ENCODE results near the gene INVS. TPM values are rescaled to one million over a fixed set of nuclear protein-coding genes. Genes with fewer than 3 reads are reported as not detected.

Gene INVS
- total and polyA plus RNA-seq, 3 donors from 2014 or later = 13.3 to 37.1 (median 31.7) TPM

- Histone ChIP-seq H3K27ac (no peak overlapping the region), H3K4me3 (no peak overlapping the region), H3K4me1 (no peaks in the 10 kb centered on the region), H3K36me3 (ENCODE audit: low read depth, missing control alignments) (no peaks in the 10 kb centered on the region), H3K9me3 (no peaks in the 10 kb centered on the region), H3K27me3 (no peaks in the 10 kb centered on the region)
- no peak for TF ChIP-seq CTCF (IDR thresholded peaks at IDR 0.05)
- WGBS, 2 donors = 85 to 88% methylated on average over 2 of the region's 2 CpGs
- intact Hi-C loops (cut with DNase I; ENCODE audit: low total_unique reads) = no loop called here
- no peak for DNase-seq
Observed at GRCh38 chr9:100281066-100281465, 182.0 kb downstream of the INVS start.

DNA sequence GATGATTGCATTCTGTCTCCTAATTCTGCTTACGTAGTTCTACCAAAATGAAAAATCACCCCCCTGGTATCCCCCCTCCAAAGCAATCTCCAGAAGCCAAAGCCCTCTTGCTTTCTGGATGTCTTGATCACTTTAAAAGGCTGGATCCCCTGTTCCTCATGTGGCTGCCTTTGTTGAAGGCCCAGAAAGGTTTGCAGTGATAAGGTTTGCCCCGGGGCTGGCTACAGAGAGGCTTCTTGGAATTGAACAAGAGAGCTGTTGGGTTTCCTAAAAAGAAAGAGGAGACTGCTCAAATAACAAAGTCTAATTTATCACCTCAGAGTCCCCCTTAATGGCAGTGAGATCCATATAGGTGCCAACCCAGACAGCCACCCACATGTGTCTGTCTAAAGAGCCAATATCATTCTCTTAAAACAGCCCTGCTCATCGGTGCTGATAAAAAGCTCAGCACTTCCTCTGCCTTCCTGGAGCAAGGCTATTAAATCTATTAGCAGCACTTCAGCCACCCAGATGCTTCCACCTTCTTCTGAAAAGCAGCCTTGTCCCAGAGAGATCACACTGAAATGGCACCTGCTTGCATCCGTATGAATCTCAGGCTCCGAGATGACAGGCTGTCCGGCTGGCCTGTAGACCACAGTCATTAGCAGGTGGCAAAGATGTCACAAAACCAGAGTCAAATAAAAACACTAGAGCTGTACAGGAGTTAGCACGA lies 182.8 kb downstream of the INVS start:
- DNase-seq = no peak
- Histone ChIP-seq H3K9me3 (no peaks in the 10 kb centered on the region), H3K36me3 (ENCODE audit: low read depth, missing control alignments) (no peaks in the 10 kb centered on the region), H3K27me3 (no peaks in the 10 kb centered on the region), H3K27ac (no peak overlapping the region), H3K4me1 (no peaks in the 10 kb centered on the region), H3K4me3 (no peak overlapping the region)
- WGBS, 2 donors = 85 to 90% methylated on average over 7 of the region's 7 CpGs
- TF ChIP-seq POLR2A (IDR thresholded peaks at IDR 0.05) (no peak), CTCF (IDR thresholded peaks at IDR 0.05) (no peak)
- intact Hi-C loops (cut with DNase I; ENCODE audit: low total_unique reads) = no loop called here

- H3K36me3 ChIP-seq (ENCODE audit: low read depth, missing control alignments) = no peaks in the 10 kb centered on the region
- WGBS, 2 donors = 96 to 98% methylated on average over 4 of the region's 4 CpGs
- DNase-seq = no peak
Observed at GRCh38 chr9:100282388-100282719, 183.3 kb downstream of the INVS start.

GRCh38 chr9:100284247-100284646 lies 185.2 kb downstream of the INVS start:
- H3K27ac ChIP-seq = no peak overlapping the region
- no peaks in the 10 kb centered on the region for H3K36me3 ChIP-seq (ENCODE audit: low read depth, missing control alignments)
- no peak for DNase-seq
- H3K27me3 ChIP-seq = no peaks in the 10 kb centered on the region
- TF ChIP-seq CTCF (IDR thresholded peaks at IDR 0.05) (no peak), POLR2A (IDR thresholded peaks at IDR 0.05) (no peak)
- H3K9me3 ChIP-seq = no peaks in the 10 kb centered on the region
- no peaks in the 10 kb centered on the region for H3K4me1 ChIP-seq
- WGBS, 2 donors = 65 to 85% methylated on average over 7 of the region's 7 CpGs
- no peak overlapping the region for H3K4me3 ChIP-seq
- intact Hi-C loops (cut with DNase I; ENCODE audit: low total_unique reads) = no loop called here

More at GRCh38 chr9:100282388-100282719, 183.3 kb downstream of the INVS start:
- intact Hi-C loops (cut with DNase I; ENCODE audit: low total_unique reads) = no loop called here
- Histone ChIP-seq H3K27me3 (no peaks in the 10 kb centered on the region), H3K4me3 (no peak overlapping the region), H3K9me3 (no peaks in the 10 kb centered on the region), H3K4me1 (no peaks in the 10 kb centered on the region), H3K27ac (no peak overlapping the region)
- TF ChIP-seq POLR2A (IDR thresholded peaks at IDR 0.05) (no peak), CTCF (IDR thresholded peaks at IDR 0.05) (no peak)

- Histone ChIP-seq H3K27me3 (no peaks in the 10 kb centered on the region), H3K36me3 (ENCODE audit: low read depth, missing control alignments) (no peaks in the 10 kb centered on the region), H3K9me3 (no peaks in the 10 kb centered on the region), H3K27ac (no peak overlapping the region), H3K4me1 (no peaks in the 10 kb centered on the region), H3K4me3 (no peak overlapping the region)
- TF ChIP-seq POLR2A (IDR thresholded peaks at IDR 0.05) (no peak), CTCF (IDR thresholded peaks at IDR 0.05) (no peak)
- intact Hi-C loops (cut with DNase I; ENCODE audit: low total_unique reads) = no loop called here
- DNase-seq = no peak
Observed at GRCh38 chr9:100285080-100285479, 186.0 kb downstream of the INVS start.

Measured in testis (tissue), 3 donors.